ENCODE data around the gene TTLL10. TPM values are rescaled to one million over a fixed set of nuclear protein-coding genes. Genes with fewer than 3 reads are reported as not detected.

Gene TTLL10
- total RNA-seq, 1 experiment from 2014 or later = 0.68 TPM

DNA sequence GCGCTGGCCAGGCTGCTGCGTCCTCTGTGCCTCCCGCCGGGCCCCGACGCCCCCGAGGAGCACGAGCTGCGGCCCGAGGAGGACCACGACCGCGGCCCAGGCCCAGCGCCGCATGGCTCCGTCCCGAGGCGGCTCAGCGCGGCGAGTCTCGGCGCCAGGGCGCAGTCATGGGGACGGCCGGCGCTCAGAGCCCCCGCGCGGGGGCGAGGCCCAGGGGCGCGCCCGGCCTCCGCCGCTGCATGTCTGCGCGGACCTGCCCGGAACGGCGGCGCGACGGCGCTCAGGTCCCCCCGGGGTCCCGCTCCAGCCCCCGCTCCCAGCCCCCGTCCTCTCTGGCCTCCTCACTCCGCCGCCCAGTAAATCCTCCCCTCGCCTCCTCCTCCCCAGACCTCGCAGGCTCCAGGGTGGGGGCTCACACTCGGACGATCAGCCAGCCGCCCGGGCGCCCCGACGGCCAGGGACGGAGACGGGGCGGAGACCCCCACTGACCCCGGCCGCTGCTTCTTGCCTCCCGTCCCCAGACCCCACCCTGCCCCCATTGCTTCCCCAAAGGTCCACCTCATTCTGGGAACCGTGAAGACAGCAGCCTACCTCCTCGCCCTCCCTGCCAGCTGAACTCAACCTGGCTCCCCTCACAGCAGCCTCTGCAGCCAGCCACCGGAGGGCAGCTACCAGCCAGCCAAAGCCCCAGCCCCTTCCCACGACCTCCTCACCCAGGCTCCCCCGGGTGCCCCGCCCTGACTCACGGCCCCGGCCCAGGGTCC lies 73.1 kb downstream of the TTLL10 start, which contains the start of gene C1QTNF12:
C1QTNF12 (minus strand) TSS at position 146 of the 764 bp plus-strand sequence; CDS start at position 114, 32 bp downstream.
- Mint-ChIP-seq H3K36me3 (ENCODE audit: insufficient read depth in 1 of 3, low read depth in 3 of 3) (peaks cover 0 to 3% (median 0%) of the 10 kb centered on the region in 3 experiments; a peak in 1 of 7 replicates), H3K9me3 (no peaks in the 10 kb centered on the region), H3K4me1 (peaks cover 0 to 2% of the 10 kb centered on the region in 2 experiments; a peak in 1 of 4 replicates), H3K27me3 (ENCODE audit: low read depth) (peaks cover 16% of the 10 kb centered on the region), H3K27ac (no peak within 1 kb of the TSS), H3K4me3 (peak within 1 kb of the TSS in 1 of 2 experiments; percentile 27; a peak in 1 of 5 replicates)
- no peak for DNase-seq
- Histone ChIP-seq H3K4ac (ENCODE audit: low read depth, low read length) (no peak within 1 kb of the TSS), H3T11ph (ENCODE audit: low read length) (no peak within 1 kb of the TSS), H3K27ac (ENCODE audit: insufficient read length, low read depth, low read length) (no peak within 1 kb of the TSS), H3K27me3 (ENCODE audit: insufficient read depth, low read length) (no peaks in the 10 kb centered on the region), H2AK5ac (ENCODE audit: insufficient read length, low read length) (no peak within 1 kb of the TSS), H4K8ac (replicated peaks; ENCODE audit: insufficient read length, low read depth, low read length) (no peak within 1 kb of the TSS), H3K14ac (ENCODE audit: insufficient read depth, low read length) (no peak within 1 kb of the TSS), H2BK120ac (ENCODE audit: low read depth, low read length, poor library complexity, severe bottlenecking) (no peak within 1 kb of the TSS), H3K18ac (ENCODE audit: insufficient read length, low read depth, low read length) (no peak within 1 kb of the TSS), H3K4me2 (ENCODE audit: insufficient read depth, insufficient read length, low read length) (no peak within 1 kb of the TSS), H2AFZ (ENCODE audit: low read length) (no peak within 1 kb of the TSS), H3K9ac (ENCODE audit: extremely low read depth, insufficient read length, low read length) (no peak within 1 kb of the TSS), H2BK12ac (ENCODE audit: insufficient read length, low read depth, low read length) (no peak within 1 kb of the TSS), H2BK5ac (ENCODE audit: insufficient read length, low read length) (no peak within 1 kb of the TSS), H3K79me1 (ENCODE audit: insufficient read depth, low read depth, low read length, poor library complexity, severe bottlenecking) (no peaks in the 10 kb centered on the region), H2BK20ac (ENCODE audit: low read depth, low read length, poor library complexity, severe bottlenecking) (no peak within 1 kb of the TSS), H4K5ac (ENCODE audit: insufficient read length, low read depth, low read length) (no peak within 1 kb of the TSS), H3K4me1 (ENCODE audit: insufficient read depth, low read length) (no peaks in the 10 kb centered on the region), H3K9me3 (ENCODE audit: control insufficient read depth, low read depth, low read length) (no peaks in the 10 kb centered on the region), H2BK15ac (ENCODE audit: low read depth, low read length) (no peak within 1 kb of the TSS), H3K79me2 (ENCODE audit: insufficient read depth, low read length) (no peaks in the 10 kb centered on the region), H3K23ac (ENCODE audit: insufficient read length, low read depth, low read length) (no peak within 1 kb of the TSS), H4K20me1 (ENCODE audit: control insufficient read depth, insufficient read depth, insufficient read length) (no peaks in the 10 kb centered on the region), H3K56ac (ENCODE audit: insufficient read length, low read depth, low read length) (no peak within 1 kb of the TSS), H3K23me2 (ENCODE audit: insufficient read length, low read depth, low read length, poor library complexity, severe bottlenecking) (no peaks in the 10 kb centered on the region), H4K91ac (ENCODE audit: insufficient read length, low read depth, low read length) (no peak within 1 kb of the TSS)
- TF ChIP-seq, protein P1, sequence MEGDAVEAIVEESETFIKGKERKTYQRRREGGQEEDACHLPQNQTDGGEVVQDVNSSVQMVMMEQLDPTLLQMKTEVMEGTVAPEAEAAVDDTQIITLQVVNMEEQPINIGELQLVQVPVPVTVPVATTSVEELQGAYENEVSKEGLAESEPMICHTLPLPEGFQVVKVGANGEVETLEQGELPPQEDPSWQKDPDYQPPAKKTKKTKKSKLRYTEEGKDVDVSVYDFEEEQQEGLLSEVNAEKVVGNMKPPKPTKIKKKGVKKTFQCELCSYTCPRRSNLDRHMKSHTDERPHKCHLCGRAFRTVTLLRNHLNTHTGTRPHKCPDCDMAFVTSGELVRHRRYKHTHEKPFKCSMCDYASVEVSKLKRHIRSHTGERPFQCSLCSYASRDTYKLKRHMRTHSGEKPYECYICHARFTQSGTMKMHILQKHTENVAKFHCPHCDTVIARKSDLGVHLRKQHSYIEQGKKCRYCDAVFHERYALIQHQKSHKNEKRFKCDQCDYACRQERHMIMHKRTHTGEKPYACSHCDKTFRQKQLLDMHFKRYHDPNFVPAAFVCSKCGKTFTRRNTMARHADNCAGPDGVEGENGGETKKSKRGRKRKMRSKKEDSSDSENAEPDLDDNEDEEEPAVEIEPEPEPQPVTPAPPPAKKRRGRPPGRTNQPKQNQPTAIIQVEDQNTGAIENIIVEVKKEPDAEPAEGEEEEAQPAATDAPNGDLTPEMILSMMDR (conservative IDR thresholded peaks at IDR 0.05) = no peak; the same call in 2 of the 3 replicates
- no CpG with 5 or more reads among the region's 74 CpGs for WGBS (ENCODE audit: extremely low coverage, insufficient read length, low lambda C conversion rate)

Measured in H9 (cell line).